ENCODE data around the gene SLC35E1. TPM values are rescaled to one million over a fixed set of nuclear protein-coding genes. Genes with fewer than 3 reads are reported as not detected.
"Not testable (repeated sequence)": the region's sequence is repeated elsewhere in the genome, so short reads cannot be mapped to it uniquely, and the experiment has no call there.

SLC35E1 gene
- total RNA-seq, 1 donor from 2014 or later, result 63.1 TPM

- H3K27ac Mint-ChIP-seq (ENCODE audit: unreplicated experiment), result peak overlapping the region; percentile 38
- peaks cover 9% of the 10 kb centered on the region for H3K4me1 Mint-ChIP-seq (ENCODE audit: low read depth, unreplicated experiment)
- Histone ChIP-seq H3K36me3 (ENCODE audit: insufficient read depth, low read length) (peaks cover 48% of the 10 kb centered on the region), H3K27ac (ENCODE audit: low read depth, low read length) (peak overlapping the region; percentile 70), H4K20me1 (ENCODE audit: insufficient read depth, low read length) (peaks cover 51% of the 10 kb centered on the region), H2AFZ (ENCODE audit: low read depth, low read length) (no peak overlapping the region), H3K4me1 (ENCODE audit: insufficient read depth, low read length) (no peaks in the 10 kb centered on the region), H3K4me2 (ENCODE audit: low read length) (no peak overlapping the region), H3K79me2 (ENCODE audit: insufficient read depth, low read length) (peaks cover 5% of the 10 kb centered on the region), H3K4me3 (ENCODE audit: insufficient read depth, low read depth, low read length) (no peak overlapping the region), H3K27me3 (ENCODE audit: insufficient read depth, low read length) (no peaks in the 10 kb centered on the region), H3K9me3 (ENCODE audit: insufficient read depth, low read depth, low read length) (no peaks in the 10 kb centered on the region), H3K9ac (ENCODE audit: low read length) (peak overlapping the region; percentile 40)
- H3K36me3 Mint-ChIP-seq (ENCODE audit: low read depth, unreplicated experiment), result peaks cover 20% of the 10 kb centered on the region
- no peaks in the 10 kb centered on the region for H3K9me3 Mint-ChIP-seq (ENCODE audit: unreplicated experiment)
- peak; percentile 65 for DNase-seq (ENCODE audit: low read depth)
- H3K4me3 Mint-ChIP-seq (ENCODE audit: unreplicated experiment), result peak overlapping the region; percentile 9
- FAIRE-seq, result no peak
- H3K27me3 Mint-ChIP-seq (ENCODE audit: low read depth, unreplicated experiment), result no peaks in the 10 kb centered on the region
- TF ChIP-seq CTCF (IDR thresholded peaks at IDR 0.05; ENCODE audit: insufficient read depth, low read depth, low read length) (no peak), EZH2 (IDR thresholded peaks at IDR 0.05; ENCODE audit: insufficient read depth, low read length) (no peak)
These were observed 12.4 kb downstream of the SLC35E1 start for GRCh38 chr19:16559780-16560276.

- no peak overlapping the region for H3K27ac Mint-ChIP-seq (ENCODE audit: unreplicated experiment)
- no peak for TF ChIP-seq CTCF (IDR thresholded peaks at IDR 0.05; ENCODE audit: insufficient read depth, low read depth, low read length)
- no peak for TF ChIP-seq EZH2 (IDR thresholded peaks at IDR 0.05; ENCODE audit: insufficient read depth, low read length)
- no peaks in the 10 kb centered on the region for H3K27me3 ChIP-seq (ENCODE audit: insufficient read depth, low read length)
- H3K36me3 ChIP-seq (ENCODE audit: insufficient read depth, low read length), result peaks cover 30% of the 10 kb centered on the region
- no peak overlapping the region for H3K4me2 ChIP-seq (ENCODE audit: low read length)
- peaks cover 58% of the 10 kb centered on the region for H4K20me1 ChIP-seq (ENCODE audit: insufficient read depth, low read length)
- H3K27me3 Mint-ChIP-seq (ENCODE audit: low read depth, unreplicated experiment), result no peaks in the 10 kb centered on the region
- no peak overlapping the region for H3K27ac ChIP-seq (ENCODE audit: low read depth, low read length)
- peaks cover 6% of the 10 kb centered on the region for H3K4me1 Mint-ChIP-seq (ENCODE audit: low read depth, unreplicated experiment)
- peaks cover 24% of the 10 kb centered on the region for H3K36me3 Mint-ChIP-seq (ENCODE audit: low read depth, unreplicated experiment)
- H3K4me3 ChIP-seq (ENCODE audit: insufficient read depth, low read depth, low read length), result no peak overlapping the region
- no peak overlapping the region for H3K4me3 Mint-ChIP-seq (ENCODE audit: unreplicated experiment)
- FAIRE-seq (no peak), DNase-seq (ENCODE audit: low read depth) (no peak)
- no peaks in the 10 kb centered on the region for H3K9me3 ChIP-seq (ENCODE audit: insufficient read depth, low read depth, low read length)
- no peak overlapping the region for H2AFZ ChIP-seq (ENCODE audit: low read depth, low read length)
- no peaks in the 10 kb centered on the region for H3K9me3 Mint-ChIP-seq (ENCODE audit: unreplicated experiment)
- H3K9ac ChIP-seq (ENCODE audit: low read length), result no peak overlapping the region
- no peaks in the 10 kb centered on the region for H3K4me1 ChIP-seq (ENCODE audit: insufficient read depth, low read length)
- no peaks in the 10 kb centered on the region for H3K79me2 ChIP-seq (ENCODE audit: insufficient read depth, low read length)
These were observed 17.4 kb downstream of the SLC35E1 start for GRCh38 chr19:16554776-16555175.

- H2AFZ ChIP-seq (ENCODE audit: low read depth, low read length); H3K27ac Mint-ChIP-seq (ENCODE audit: unreplicated experiment); H3K4me2 ChIP-seq (ENCODE audit: low read length); H3K9ac ChIP-seq (ENCODE audit: low read length); H3K4me3 ChIP-seq (ENCODE audit: insufficient read depth, low read depth, low read length); H3K79me2 ChIP-seq (ENCODE audit: insufficient read depth, low read length); DNase-seq (ENCODE audit: low read depth); H3K27me3 Mint-ChIP-seq (ENCODE audit: low read depth, unreplicated experiment); H3K27ac ChIP-seq (ENCODE audit: low read depth, low read length); H3K9me3 Mint-ChIP-seq (ENCODE audit: unreplicated experiment); H3K4me1 ChIP-seq (ENCODE audit: insufficient read depth, low read length); H3K9me3 ChIP-seq (ENCODE audit: insufficient read depth, low read depth, low read length); FAIRE-seq; H3K4me3 Mint-ChIP-seq (ENCODE audit: unreplicated experiment); H3K4me1 Mint-ChIP-seq (ENCODE audit: low read depth, unreplicated experiment); H3K27me3 ChIP-seq (ENCODE audit: insufficient read depth, low read length): not testable (repeated sequence)
- Histone ChIP-seq H3K36me3 (ENCODE audit: insufficient read depth, low read length) (peaks cover 19% of the 10 kb centered on the region), H4K20me1 (ENCODE audit: insufficient read depth, low read length) (peaks cover 59% of the 10 kb centered on the region)
- H3K36me3 Mint-ChIP-seq (ENCODE audit: low read depth, unreplicated experiment), result peaks cover 16% of the 10 kb centered on the region
These were observed 20.3 kb downstream of the SLC35E1 start for GRCh38 chr19:16551902-16552301.

Data from astrocyte (in vitro differentiated cells and primary cell).